HG03025 (cell line): ENCODE measurements around the gene KRTAP10-4.
"Not testable (repeated sequence)": the region's sequence is repeated elsewhere in the genome, so short reads cannot be mapped to it uniquely, and the experiment has no call there.

Experiments used
- ATAC-seq: cut with Tn5 transposase; IDR thresholded peaks from one replicate; pipeline ENCODE4 v1.9.1; 2021; ENCODE audit warnings: mild to moderate bottlenecking, moderate library complexity; ENCODE audit not compliant: unreplicated experiment, low FRiP score

KRTAP10-4 gene, protein sequence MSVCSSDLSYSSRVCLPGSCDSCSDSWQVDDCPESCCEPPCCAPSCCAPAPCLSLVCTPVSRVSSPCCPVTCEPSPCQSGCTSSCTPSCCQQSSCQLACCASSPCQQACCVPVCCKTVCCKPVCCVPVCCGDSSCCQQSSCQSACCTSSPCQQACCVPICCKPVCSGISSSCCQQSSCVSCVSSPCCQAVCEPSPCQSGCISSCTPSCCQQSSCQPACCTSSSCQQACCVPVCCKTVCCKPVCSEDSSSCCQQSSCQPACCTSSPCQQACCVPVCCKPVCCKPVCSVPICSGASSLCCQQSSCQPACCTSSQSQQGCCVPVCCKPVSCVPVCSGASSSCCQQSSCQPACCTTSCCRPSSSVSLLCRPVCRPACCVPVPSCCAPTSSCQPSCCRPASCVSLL

DNA sequence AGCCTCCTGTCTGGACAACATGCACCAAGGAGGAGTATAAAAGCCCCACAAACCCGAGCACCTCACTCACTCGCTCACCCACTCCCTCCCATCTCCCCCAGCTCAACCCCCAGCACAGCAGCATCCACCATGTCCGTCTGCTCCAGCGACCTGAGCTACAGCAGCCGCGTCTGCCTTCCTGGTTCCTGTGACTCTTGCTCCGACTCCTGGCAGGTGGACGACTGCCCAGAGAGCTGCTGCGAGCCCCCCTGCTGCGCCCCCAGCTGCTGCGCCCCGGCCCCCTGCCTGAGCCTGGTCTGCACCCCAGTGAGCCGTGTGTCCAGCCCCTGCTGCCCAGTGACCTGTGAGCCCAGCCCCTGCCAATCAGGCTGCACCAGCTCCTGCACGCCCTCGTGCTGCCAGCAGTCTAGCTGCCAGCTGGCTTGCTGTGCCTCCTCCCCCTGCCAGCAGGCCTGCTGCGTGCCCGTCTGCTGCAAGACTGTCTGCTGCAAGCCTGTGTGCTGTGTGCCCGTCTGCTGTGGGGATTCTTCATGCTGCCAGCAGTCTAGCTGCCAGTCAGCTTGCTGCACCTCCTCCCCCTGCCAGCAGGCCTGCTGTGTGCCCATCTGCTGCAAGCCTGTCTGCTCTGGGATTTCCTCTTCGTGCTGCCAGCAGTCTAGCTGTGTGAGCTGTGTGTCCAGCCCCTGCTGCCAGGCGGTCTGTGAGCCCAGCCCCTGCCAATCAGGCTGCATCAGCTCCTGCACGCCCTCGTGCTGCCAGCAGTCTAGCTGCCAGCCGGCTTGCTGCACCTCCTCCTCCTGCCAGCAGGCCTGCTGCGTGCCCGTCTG is at the start of gene KRTAP10-4:
Gene KRTAP10-4, plus strand, starts transcription at position 100 of the 827 bp plus-strand sequence. Its CDS starts 30 bp downstream, at position 130.
- ATAC-seq = not testable (repeated sequence)

DNA sequence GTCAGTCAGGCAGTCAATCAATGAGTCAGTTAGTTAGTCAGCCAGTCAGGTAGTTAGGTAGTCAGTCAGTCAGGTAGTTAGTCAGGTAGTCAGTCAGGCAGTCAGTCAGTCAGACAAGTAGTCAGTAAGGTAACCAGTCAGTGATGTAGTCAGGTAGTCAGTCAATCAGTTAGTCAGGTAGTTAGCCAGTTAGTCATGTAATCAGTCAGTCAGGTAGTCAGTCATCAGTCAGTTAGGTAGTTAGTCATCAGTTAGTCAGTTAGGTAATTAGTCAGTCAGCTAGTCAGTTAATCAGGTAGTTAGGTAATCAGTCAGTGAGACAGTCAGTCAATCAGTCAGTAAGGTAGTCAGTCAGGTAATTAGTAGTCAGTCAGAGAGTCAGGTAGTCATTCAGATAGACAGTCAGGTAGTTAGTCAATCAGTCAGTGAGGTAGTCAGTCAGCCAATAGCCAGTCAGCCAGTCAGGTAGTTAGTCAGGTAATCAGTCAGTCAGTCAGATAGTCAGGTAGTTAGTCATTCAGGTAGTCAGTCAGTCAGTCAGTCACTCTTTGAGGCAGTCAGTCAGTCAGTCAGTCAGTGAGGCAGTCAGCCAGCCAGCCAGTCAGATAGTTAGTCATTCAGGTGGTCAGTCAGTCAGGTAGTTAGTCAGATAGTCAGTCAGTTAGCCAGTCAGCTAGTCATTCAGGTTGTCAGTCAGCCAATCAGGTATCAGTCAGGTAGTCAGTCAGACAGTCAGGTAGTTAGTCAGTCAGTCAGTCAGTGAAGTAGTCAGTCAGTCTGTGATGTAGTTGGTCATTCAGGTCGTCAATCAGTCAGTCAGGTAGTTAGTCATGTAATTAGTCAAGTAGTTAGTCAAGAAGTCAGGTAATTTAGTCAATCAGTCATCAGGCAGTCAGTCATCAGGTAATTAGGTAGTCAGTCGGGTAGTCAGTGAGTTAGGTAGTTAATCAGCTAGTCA is 48.8 kb upstream of the KRTAP10-4 start:
- no peak for ATAC-seq

DNA sequence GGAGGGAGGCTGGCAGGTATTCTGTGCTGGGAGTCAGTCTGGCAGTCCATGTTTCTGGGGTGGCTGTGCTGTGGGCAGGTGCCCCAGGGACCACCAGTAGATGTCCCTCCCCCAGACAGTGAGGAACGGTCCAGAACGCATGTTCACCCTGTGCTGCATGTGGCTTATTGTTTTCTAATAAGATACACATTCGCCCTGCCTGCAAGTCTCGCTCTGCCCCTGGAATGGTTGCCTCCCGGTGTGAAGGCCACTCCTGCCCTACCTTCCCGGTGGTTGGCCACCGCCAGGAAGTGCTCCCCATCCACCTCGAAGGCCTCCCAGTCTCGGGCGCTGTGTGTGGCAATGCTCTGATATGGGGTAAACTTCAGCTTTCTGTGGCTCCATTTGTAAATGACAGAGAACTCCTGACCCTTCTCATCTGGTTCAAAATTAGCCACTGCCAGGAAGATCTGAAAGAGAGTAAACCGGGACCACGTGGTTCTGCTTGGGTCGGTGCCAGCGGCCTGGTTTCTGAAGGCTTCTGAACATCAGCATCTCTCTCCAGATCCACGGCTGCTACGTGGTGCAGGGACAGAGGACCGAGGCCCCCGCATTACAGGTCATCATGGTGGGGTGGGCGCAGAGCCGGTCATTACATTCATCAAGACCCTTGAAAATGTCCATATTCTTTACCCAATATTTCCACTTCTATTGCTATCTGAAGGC is 48.0 kb upstream of the KRTAP10-4 start:
- no peak for ATAC-seq

DNA sequence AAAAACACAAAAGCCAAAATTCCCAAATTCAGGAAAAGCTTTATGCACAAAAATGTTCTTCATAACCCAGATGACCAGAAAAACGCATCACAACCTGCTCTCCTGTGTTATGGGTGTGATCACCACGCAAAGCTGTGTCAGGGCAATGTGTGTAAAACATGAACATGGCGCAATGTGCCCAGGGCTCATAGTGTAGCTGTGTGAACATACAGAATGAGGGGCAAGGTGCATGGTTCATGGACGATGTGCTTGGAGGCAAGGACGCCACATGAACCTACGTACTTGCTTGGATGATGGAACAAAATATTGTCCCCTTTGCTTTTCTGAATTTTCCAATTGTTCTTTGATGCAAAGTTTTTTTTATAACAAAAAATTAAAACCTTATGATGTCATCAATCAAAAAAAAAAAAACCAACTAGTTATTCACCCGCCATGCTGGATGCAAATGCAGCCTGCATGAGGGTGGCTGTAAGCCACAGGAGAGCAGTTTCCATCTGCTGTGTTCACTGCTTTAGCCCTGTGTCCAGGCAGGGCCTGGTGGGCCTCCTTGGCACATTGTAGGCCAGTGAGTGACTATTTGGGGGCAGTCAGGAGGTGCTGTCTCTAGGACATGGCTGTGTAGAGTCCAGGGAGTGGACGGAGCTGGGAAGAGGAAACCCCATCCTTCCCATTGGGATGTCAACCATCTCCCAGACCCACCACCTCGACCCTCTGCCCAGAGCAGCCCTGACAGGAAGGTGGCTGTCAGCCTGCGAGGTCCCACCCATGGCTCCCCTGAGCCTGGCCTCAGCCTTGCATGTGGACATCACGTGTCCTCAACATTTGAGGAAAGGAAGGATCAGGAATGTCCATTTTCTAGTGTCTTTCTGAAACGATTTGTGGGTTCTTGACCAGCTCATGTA is 47.2 kb upstream of the KRTAP10-4 start:
- no peak for ATAC-seq

DNA sequence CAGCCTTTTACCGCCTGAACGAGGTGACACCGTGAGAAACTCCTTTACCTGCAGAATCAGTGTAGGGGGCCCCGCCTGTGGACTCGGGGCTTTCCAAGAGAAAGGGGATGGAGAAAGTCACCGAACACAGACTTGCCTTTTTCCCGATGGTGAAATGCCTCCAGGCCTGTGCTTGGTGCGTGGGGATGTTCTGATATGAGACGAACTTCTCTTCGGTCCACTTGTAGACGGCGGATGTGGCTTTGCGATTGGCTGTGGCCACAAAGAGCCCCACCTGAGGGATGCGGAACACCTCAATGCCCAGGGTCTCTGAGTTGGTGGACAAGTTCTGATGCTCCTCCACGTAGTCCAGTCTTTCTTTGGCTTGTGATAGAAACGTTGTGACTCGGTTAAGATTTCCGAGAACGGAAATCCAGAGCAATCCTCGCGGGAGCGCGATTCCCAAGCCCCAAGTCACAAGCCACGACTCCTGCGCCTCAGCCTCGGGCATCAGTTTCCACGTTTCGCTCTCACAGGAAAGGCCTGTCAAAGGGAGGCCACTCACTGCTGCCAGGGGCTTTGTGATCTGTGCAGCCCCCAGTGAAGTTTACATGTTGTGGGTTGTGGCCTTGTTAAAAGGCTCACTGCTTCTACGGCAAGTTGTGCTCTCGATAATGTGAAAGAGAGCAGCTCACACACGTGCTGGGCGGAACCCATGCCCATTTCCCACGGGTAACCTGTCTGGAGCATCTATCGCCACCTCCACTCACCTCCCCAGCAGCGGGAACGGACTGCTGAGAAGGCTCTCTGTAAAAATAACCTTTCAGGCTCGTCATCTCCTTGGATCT is 46.2 kb upstream of the KRTAP10-4 start:
- ATAC-seq = no peak

DNA sequence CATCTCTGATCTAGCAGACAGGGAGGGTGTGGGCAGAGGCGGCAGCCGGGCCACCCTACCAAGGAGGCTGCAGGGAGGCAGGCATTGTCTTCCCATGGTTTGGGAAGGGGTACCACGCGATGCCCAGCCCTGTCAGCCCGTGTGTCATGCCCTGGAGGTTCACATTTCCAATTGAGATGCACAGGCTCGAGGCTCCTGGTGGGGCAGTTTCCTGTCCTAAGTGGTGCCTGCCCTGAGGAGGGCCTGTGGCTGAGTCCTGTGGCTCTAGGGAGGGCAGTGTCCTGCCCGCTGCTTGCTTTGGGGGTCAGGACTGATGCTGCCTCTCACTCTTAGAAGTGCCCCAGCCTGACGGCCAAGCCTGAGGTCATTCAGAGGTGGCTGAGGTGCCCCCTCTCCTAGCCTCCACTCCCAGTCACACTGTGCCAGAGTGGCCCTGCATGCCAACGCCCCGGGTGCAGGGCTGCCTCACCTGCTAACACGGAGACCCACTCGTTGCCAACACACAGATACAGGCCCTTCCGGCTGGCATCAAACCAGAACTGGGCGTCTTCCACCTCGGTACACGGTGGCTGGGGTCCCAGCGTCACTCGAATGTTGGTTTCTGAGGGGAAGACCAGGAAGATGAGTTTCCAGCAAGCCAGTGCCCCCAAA is 45.4 kb upstream of the KRTAP10-4 start:
- no peak for ATAC-seq

DNA sequence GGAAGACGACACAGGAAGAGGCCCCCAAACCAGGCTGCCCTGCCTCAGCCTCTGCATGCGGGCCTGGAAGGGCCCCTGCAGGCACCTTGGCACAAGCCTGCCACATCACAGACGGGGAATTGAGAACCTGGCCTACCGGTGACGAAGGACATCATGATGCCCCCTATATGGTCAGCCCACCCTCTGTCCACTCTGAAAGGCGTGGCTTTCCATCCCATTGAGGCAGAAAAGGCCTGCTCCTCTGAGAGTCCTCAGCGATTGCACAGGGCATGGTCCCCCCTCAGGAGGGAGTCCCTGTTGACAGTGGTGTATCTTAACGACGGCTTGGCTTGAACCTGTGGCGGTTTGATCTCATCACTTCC is 44.9 kb upstream of the KRTAP10-4 start:
- no peak for ATAC-seq

DNA sequence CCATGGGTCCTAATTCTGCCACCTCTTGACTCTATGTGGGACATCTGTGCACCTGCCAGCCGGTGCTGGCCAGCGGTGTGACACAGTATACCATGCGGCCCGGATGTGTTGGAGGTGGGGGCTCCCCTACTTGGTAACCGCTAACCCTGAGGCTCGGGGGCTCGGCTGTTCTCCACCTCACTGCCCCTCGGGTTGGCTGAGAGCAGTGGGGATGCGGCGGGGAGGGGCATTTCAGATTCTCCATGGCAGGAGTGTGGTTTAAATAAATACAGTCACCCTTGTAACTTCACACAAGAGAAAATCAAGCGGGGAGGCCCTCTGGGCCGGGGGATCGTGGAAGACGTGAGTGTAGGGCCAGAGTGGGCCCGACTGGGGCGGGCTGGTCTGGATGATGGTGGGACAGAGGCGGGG is 44.5 kb upstream of the KRTAP10-4 start:
- no peak for ATAC-seq

DNA sequence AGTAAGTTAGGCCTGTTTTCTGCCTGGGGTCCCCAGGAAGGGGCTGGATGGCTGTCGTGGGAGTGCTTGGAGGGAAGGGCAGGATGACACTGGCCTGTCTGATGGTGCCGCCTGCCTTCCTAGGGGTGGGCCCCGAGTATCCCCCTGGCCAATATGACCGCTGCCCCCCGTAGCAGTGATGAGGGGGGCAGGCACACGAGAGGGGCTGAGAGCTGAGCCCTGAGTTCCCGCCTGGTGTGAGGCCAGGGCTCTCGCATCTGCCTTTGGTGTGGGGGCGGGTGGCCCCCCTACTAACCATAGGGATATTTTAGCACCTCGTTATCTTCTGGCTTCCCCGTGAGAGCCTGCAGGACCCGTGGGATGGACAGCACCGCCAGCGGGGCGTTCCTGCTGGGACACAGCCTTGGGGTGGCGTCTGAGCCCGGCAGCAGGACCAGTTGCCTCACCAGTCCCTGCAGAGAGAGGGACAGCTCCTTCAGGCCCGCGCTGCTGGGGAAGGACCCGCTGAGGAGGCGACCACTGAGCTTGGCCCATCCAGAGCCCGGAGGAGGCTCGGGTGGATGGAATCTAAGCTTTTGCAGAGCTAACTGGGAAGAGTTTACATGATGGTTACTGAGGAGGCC is 43.9 kb upstream of the KRTAP10-4 start:
- ATAC-seq = no peak

DNA sequence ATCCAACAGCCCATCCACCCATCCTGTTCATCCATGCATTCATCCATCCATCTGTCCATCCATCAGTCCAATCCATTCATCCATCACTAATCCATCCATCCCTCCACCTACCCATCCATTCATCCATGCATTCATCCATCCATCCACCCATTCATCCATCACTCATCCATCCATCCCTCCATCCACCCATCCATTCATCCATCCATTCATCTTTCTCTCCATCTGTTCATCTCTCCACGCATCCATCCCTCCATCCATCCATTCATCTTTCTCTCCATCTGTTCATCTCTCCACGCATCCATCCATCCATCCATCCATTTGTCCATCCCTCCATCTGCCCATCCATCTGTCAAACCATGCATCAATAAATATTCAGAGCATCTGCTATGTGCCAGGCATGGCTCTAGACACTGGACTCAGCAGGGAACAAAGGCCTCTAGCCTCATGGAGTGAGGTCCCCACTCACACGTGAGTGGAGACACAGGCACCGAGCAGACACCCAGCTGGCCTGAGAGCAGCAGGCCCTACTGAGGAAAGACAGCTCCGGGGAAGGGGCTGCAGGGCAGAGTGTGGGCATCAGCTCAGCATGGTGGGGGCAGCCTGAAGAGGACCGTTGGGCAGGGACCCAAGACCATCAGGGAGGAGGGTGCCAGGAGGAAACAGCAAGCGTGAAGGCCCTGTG is 43.2 kb upstream of the KRTAP10-4 start:
- ATAC-seq = no peak

DNA sequence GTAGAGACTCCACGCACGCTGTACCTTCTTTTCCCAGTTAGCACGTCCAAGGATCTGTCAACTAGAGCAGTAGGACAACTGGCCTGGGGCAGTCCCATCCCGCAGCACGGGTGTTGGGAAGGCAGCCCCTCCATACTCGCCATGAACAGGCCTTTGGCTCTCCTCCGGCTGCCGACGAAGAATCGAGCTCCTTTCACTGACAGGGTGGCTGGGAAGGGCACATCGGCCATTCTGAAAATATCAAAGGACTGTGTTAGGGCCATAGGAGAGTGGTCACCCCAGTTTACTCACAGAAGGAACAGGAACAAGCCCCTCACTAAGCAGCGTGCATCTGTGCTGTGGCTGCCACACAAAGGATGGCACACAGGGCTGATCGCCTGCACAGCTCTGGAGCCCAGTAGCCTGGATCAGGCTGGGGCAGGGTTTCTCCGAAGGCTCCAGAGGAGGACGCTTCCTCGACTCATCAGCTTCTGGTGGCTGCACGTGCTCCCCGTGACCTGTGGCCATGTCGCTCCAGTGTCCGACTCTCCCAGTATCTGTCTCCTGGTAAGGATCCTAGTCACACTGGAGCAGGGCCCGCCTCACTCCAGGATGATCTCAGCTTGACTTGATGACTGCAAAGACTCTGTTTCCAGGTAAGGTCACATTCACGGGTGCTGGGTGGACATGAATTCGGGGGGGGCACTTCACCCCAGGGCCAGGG is 42.5 kb upstream of the KRTAP10-4 start:
- ATAC-seq = no peak

DNA sequence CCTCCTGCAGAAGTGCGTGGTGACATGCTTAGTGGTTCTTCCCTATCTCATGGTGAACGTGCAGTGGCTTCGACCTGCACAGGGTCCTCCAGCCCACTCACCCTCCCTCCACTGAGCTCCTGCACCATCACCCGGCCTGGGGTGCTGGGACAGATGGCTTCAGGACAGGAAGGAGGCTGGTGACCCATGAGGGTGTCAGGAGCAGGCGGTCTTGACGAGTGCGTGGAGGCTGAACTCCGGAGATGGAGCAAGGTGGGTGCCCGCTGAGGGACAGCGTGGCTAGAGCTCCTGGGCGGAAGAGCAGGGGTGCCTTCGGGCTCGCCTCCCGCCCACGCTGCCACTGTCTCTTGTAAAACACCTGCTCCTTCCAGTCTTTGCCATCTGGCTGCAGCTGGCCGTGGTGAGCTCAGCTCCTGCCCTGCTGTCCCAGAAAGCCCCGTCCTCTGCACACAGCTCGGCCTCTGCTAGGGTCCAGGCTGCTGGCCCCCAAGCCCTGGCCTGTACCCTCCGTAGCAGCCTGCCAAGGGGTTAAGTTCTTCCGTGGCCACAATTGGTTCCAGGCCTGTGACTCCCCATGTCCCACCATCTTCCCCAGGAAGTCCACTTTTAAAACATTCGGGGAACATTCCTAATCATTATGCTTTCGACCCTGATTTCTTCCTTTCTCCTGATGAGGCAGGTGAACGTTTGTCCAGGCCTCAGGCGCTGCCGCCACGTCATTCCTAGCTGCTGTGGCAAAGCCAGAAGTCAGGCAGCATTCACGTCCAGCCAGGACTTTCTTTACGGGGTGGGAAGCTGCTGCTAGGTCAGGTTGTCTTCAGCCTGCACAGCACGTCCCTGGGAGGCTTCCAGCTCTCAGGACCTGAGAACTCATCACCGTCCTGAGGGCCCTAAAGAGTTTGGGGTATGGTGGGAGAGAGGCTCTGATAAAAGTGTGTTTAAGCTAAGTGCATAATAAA is 41.6 kb upstream of the KRTAP10-4 start:
- no peak for ATAC-seq

DNA sequence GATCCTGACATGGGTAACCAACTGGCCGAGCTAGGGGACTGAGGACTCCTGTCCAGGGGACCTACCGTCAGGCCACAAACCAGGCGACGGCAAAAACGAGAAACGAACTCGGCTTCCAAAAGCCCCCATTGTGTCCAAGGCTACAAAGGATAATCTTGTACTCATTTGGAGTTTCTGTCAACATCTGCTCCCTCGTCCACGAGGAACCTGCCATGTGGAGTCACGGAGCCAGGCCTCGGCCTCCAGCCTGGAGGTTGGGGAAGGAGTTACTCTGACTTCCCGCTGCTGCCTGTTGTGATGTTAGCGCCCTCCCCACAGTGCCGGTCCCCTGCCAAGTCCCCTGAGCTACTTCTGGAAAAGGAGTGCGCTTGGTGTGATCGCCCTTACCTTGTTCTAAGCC is 40.8 kb upstream of the KRTAP10-4 start:
- no peak for ATAC-seq

DNA sequence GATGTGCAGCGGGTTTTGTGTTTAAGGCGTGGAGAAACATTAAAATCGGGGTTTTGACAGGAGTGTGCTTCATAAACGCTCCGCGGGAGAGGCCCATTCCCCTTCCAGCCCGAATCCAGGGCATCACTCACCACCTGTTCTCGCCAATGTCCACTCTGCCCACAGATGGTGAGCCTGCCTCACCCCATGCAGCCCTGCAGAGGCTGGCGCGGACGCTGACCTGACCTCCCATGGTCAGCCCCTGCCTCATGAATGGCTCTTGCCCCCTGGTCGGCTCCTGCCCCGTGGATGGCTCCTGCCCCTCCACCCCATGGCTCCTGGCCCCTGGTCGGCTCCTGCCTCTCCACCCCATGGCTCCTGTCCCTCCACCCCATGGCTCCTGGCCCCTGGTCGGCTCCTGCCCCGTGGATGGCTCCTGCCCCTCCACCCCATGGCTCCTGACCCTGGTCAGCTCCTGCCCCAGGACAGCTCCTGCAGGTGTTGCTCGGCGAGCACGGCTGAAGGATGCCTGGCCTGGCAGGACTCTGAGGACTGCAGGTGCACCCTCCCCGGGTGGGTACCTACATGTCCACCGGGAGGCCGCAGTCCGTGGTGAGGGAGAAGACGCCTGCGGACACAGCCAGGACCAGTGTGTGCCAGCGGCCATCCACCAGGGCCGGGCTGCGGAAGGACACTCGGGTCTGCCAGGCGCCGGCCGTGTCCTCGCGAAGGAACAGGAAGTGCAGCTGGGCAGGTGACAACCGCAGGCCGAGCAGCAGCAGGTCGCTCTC is 40.2 kb upstream of the KRTAP10-4 start:
- ATAC-seq = no peak
